Omental fat pad (tissue), 4 donors: ENCODE data around the gene POSTN. TPM values are rescaled to one million over a fixed set of nuclear protein-coding genes. Genes with fewer than 3 reads are reported as not detected.
"Not testable (repeated sequence)": the region's sequence is repeated elsewhere in the genome, so short reads cannot be mapped to it uniquely, and the experiment has no call there.

Experiments used
- ATAC-seq: fragments of 150-250 bp; one replicate; pipeline ENCODE4 v1.9.1; 2016; ENCODE audit warnings: mild to moderate bottlenecking, moderate library complexity; ENCODE audit not compliant: low FRiP score
- DNase-seq: peaks from one replicate; pipeline ENCODE4 v3.0.0-alpha.2; 2019; ENCODE audit warnings: low spot score
- total RNA-seq, 4 donors: library from RNA; depleted of rRNA; stranded (reverse); fragments of >200 nt; gene quantifications; one replicate each; pipeline ENCODE4 v1.1.0, GENCODE V29; 2016
- TF ChIP-seq, protein P1 (sequence below), 3 donors: fragments of 450-650 bp; IDR thresholded peaks; one replicate each; pipeline ENCODE4 v1.5.1; 2016 to 2017; ENCODE audit warnings: antibody characterized with exemption in 3 of 3, mild to moderate bottlenecking in 3 of 3, moderate library complexity in 2 of 3

Gene POSTN
- total RNA-seq, 4 donors from 2014 or later: 27.0 to 85.6 (median 36.6) TPM

GRCh38 chr13:37585541-37585940 is 13.0 kb downstream of the POSTN start:
- TF ChIP-seq, protein P1, sequence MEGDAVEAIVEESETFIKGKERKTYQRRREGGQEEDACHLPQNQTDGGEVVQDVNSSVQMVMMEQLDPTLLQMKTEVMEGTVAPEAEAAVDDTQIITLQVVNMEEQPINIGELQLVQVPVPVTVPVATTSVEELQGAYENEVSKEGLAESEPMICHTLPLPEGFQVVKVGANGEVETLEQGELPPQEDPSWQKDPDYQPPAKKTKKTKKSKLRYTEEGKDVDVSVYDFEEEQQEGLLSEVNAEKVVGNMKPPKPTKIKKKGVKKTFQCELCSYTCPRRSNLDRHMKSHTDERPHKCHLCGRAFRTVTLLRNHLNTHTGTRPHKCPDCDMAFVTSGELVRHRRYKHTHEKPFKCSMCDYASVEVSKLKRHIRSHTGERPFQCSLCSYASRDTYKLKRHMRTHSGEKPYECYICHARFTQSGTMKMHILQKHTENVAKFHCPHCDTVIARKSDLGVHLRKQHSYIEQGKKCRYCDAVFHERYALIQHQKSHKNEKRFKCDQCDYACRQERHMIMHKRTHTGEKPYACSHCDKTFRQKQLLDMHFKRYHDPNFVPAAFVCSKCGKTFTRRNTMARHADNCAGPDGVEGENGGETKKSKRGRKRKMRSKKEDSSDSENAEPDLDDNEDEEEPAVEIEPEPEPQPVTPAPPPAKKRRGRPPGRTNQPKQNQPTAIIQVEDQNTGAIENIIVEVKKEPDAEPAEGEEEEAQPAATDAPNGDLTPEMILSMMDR (IDR thresholded peaks at IDR 0.05): no peak
- DNase-seq (no peak), ATAC-seq (no peak)

DNA sequence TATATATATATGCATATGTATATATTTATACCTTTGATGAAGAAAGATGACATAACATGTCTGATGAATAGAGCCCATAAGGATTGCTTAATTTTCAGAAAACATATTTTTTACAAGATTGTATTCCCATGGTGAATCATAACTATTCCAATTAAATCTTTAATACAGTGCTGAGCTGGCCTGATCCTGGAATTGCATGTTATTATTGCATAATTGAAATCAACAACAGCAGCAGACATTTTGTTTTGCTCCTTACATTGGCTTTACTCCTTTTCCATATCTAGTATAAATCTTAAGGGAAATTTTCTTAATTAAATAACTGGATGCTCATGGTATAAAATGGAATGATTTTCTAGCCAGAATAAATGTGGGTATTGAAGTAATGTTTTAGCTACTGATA is 22.0 kb downstream of the POSTN start:
- ATAC-seq (no peak), DNase-seq (no peak)
- TF ChIP-seq, protein P1 (IDR thresholded peaks at IDR 0.05): no peak

GRCh38 chr13:37565425-37565824 is 33.1 kb downstream of the POSTN start:
- DNase-seq: no peak
- TF ChIP-seq, protein P1 (IDR thresholded peaks at IDR 0.05): no peak

GRCh38 chr13:37561031-37561430 is 37.5 kb downstream of the POSTN start:
- ATAC-seq (no peak), DNase-seq (no peak)
- TF ChIP-seq, protein P1 (IDR thresholded peaks at IDR 0.05): no peak

More at GRCh38 chr13:37565425-37565824, 33.1 kb downstream of the POSTN start:
- ATAC-seq: no peak

- TF ChIP-seq, protein P1 (IDR thresholded peaks at IDR 0.05): no peak
- DNase-seq: no peak
- no peak for ATAC-seq
Measured at GRCh38 chr13:37560526-37560925, 38.0 kb downstream of the POSTN start.

DNA sequence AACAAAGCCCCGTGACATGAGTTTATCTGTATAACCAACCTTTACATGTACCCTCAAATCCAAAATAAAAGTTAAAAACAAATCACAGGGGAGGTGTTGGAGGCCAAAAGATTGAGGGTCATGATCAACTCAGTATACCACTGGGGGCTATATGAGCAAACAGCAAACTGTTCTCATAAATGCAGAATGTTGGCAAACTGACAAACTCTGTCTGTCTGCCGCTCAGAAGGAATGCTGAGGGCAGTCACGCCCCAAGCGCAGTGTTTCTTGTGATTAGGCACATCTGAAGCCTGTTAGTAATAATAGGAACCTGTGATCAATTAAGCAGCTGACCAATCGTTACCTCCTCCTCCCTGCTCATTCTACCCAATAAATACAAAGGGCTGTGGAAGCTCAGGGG is 39.8 kb downstream of the POSTN start:
- not testable (repeated sequence) for ATAC-seq

DNA sequence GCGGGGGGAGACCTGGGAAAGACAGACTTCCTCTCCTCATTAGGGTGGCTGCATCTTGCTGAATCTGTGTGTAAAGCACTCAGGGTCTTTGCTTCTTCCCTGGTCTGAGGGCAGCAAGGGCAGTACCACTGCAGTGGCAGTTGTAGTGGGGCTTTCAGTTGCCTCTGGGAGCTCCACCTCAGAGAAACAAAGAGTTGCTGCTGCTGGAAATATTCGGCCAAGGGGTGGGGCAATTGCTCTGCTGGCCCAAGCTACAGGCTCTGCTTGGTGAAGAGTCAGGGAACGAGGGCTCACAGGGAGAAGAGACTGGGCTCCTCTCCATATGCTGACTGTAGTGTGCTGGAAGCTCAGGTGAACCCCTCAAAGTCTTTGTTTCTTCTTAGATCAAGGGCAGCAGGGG is 52.5 kb downstream of the POSTN start:
- TF ChIP-seq, protein P1 (IDR thresholded peaks at IDR 0.05): no peak
- DNase-seq (no peak), ATAC-seq (no peak)

More for the DNA sequence above, 39.8 kb downstream of the POSTN start:
- not testable (repeated sequence) for DNase-seq

- ATAC-seq (no peak), DNase-seq (no peak)
- TF ChIP-seq, protein P1 (IDR thresholded peaks at IDR 0.05): no peak
Measured at GRCh38 chr13:37544995-37545394, 53.6 kb downstream of the POSTN start.
